NCI-H2107 (cell line): ENCODE measurements around the gene SLCO2B1.

Experiments used
- DNase-seq: peaks from one replicate; lab custom pipeline; 2025; lab: John Stamatoyannopoulos, UW

SLCO2B1 gene

DNA sequence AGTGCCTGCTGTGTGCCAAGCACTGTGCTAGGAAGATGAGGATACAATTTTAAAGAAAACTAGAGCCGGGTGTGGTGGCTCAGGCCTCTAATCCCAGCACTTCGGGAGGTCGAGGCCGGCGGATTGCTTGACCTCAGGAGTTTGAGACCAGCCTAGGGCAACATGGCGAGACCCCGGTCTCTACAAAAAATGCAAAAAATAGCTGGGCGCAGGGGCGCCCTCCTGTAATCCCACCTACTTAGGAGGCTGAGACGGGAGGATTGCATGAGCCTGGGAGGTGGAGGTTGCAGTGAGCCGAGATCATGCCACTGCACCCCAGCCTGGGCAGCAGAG, 98.0 kb downstream of the SLCO2B1 start:
- DNase-seq = no peak

- DNase-seq = no peak
These were observed 98.8 kb downstream of the SLCO2B1 start for GRCh38 chr11:75249704-75250103.

GRCh38 chr11:75254326-75254725, 103.4 kb downstream of the SLCO2B1 start:
- no peak for DNase-seq
